ENCODE measurements around the gene RAB37. TPM values are rescaled to one million over a fixed set of nuclear protein-coding genes. Genes with fewer than 3 reads are reported as not detected.

RAB37 gene
- total and polyA plus RNA-seq, 2 of the 13 experiments (the other 11 are each of a cell fraction or from before 2014, with no cell fraction given) = 0.91 to 3.7 TPM

- TF ChIP-seq ATF7 (IDR thresholded peaks at IDR 0.05) = no peak
- peak; percentile 71; the same call in 1 of the 2 replicates for TF ChIP-seq ATF7 (CRISPR knock-in tag; IDR thresholded peaks at IDR 0.05)
- TF ChIP-seq ZFYVE20 (CRISPR knock-in tag; IDR thresholded peaks at IDR 0.05; ENCODE audit: borderline replicate concordance, low read depth) = no peak
- peak; percentile 11; the same call in 1 of the 2 replicates for TF ChIP-seq NR0B2 (CRISPR knock-in tag; IDR thresholded peaks at IDR 0.05)
- TF ChIP-seq ZMYM3 (CRISPR knock-in tag; IDR thresholded peaks at IDR 0.05) = peak; percentile 79
- peak; percentile 66 for TF ChIP-seq SMAD1 (CRISPR knock-in tag; IDR thresholded peaks at IDR 0.05; ENCODE audit: borderline replicate concordance, low read depth)
- TF ChIP-seq ZNF773 (CRISPR knock-in tag; IDR thresholded peaks at IDR 0.05; ENCODE audit: borderline replicate concordance) = no peak
- no peak for TF ChIP-seq SNAI1 (CRISPR knock-in tag; IDR thresholded peaks at IDR 0.05; ENCODE audit: borderline replicate concordance)
- TF ChIP-seq GZF1 (CRISPR knock-in tag; IDR thresholded peaks at IDR 0.05) = no peak
- TF ChIP-seq, protein P1, sequence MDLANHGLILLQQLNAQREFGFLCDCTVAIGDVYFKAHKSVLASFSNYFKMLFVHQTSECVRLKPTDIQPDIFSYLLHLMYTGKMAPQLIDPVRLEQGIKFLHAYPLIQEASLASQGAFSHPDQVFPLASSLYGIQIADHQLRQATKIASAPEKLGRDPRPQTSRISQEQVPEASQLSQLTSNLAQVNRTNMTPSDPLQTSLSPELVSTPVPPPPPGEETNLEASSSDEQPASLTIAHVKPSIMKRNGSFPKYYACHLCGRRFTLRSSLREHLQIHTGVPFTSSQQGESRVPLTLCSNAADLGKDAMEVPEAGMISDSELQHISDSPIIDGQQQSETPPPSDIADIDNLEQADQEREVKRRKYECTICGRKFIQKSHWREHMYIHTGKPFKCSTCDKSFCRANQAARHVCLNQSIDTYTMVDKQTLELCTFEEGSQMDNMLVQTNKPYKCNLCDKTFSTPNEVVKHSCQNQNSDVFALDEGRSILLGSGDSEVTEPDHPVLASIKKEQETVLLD (CRISPR knock-in tag; IDR thresholded peaks at IDR 0.05; ENCODE audit: low read depth) = no peak; the same call in 1 of the 2 replicates
- no peak for TF ChIP-seq ZC3H4 (CRISPR knock-in tag; IDR thresholded peaks at IDR 0.05; ENCODE audit: borderline replicate concordance)
- TF ChIP-seq, protein P2, sequence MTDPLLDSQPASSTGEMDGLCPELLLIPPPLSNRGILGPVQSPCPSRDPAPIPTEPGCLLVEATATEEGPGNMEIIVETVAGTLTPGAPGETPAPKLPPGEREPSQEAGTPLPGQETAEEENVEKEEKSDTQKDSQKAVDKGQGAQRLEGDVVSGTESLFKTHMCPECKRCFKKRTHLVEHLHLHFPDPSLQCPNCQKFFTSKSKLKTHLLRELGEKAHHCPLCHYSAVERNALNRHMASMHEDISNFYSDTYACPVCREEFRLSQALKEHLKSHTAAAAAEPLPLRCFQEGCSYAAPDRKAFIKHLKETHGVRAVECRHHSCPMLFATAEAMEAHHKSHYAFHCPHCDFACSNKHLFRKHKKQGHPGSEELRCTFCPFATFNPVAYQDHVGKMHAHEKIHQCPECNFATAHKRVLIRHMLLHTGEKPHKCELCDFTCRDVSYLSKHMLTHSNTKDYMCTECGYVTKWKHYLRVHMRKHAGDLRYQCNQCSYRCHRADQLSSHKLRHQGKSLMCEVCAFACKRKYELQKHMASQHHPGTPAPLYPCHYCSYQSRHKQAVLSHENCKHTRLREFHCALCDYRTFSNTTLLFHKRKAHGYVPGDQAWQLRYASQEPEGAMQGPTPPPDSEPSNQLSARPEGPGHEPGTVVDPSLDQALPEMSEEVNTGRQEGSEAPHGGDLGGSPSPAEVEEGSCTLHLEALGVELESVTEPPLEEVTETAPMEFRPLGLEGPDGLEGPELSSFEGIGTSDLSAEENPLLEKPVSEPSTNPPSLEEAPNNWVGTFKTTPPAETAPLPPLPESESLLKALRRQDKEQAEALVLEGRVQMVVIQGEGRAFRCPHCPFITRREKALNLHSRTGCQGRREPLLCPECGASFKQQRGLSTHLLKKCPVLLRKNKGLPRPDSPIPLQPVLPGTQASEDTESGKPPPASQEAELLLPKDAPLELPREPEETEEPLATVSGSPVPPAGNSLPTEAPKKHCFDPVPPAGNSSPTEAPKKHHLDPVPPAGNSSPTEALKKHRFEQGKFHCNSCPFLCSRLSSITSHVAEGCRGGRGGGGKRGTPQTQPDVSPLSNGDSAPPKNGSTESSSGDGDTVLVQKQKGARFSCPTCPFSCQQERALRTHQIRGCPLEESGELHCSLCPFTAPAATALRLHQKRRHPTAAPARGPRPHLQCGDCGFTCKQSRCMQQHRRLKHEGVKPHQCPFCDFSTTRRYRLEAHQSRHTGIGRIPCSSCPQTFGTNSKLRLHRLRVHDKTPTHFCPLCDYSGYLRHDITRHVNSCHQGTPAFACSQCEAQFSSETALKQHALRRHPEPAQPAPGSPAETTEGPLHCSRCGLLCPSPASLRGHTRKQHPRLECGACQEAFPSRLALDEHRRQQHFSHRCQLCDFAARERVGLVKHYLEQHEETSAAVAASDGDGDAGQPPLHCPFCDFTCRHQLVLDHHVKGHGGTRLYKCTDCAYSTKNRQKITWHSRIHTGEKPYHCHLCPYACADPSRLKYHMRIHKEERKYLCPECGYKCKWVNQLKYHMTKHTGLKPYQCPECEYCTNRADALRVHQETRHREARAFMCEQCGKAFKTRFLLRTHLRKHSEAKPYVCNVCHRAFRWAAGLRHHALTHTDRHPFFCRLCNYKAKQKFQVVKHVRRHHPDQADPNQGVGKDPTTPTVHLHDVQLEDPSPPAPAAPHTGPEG (CRISPR knock-in tag; IDR thresholded peaks at IDR 0.05) = 0 out of 2 replicates have a peak, but pooled peaks have one; percentile 42
- peak; percentile 31 for TF ChIP-seq KDM5B (CRISPR knock-in tag; IDR thresholded peaks at IDR 0.05; ENCODE audit: borderline replicate concordance)
- TF ChIP-seq ZNF605 (CRISPR knock-in tag; IDR thresholded peaks at IDR 0.05) = peak; percentile 85
- TF ChIP-seq ZNF552 (CRISPR knock-in tag; IDR thresholded peaks at IDR 0.05; ENCODE audit: borderline replicate concordance) = no peak; the same call in 1 of the 2 replicates
- peak; percentile 42 to 71 for TF ChIP-seq POLR2A (IDR thresholded peaks at IDR 0.05; ENCODE audit: insufficient read depth in 1 of 2, low read depth in 2 of 2, low read length in 2 of 2)
- TF ChIP-seq HIVEP1 (CRISPR knock-in tag; IDR thresholded peaks at IDR 0.05) = peak; percentile 96
- no peak; the same call in 1 of the 2 replicates for TF ChIP-seq HOMEZ (CRISPR knock-in tag; IDR thresholded peaks at IDR 0.05; ENCODE audit: low read depth)
- TF ChIP-seq, protein P3, sequence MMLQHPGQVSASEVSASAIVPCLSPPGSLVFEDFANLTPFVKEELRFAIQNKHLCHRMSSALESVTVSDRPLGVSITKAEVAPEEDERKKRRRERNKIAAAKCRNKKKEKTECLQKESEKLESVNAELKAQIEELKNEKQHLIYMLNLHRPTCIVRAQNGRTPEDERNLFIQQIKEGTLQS (CRISPR knock-in tag; IDR thresholded peaks at IDR 0.05) = no peak; the same call in 1 of the 2 replicates
Measured at GRCh38 chr17:74736513-74737298, at the start of gene RAB37 (continued).

Data from HepG2 (cell line).